ENCODE data around the gene GPR142.

GPR142 gene

DNA sequence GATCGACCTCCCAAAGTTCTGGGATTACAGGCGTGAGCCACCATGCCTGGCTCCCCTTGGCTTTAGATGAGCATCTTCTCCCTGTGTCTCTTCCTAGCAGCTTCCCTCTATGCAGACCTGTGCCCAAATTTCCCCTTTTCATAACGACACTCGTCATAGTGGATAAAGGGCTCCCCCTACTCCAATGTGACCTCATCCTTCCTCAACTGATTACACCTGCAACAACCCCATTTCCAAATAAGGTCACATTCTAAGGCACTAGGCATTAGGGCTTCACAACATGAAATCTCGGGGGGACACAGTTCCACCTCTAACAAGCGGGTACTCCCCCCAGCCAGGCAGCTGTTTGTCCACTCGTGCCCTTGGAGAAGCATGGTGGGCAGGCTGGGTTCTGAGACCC, 31.0 kb upstream of the GPR142 start:
- TF ChIP-seq, protein P1, sequence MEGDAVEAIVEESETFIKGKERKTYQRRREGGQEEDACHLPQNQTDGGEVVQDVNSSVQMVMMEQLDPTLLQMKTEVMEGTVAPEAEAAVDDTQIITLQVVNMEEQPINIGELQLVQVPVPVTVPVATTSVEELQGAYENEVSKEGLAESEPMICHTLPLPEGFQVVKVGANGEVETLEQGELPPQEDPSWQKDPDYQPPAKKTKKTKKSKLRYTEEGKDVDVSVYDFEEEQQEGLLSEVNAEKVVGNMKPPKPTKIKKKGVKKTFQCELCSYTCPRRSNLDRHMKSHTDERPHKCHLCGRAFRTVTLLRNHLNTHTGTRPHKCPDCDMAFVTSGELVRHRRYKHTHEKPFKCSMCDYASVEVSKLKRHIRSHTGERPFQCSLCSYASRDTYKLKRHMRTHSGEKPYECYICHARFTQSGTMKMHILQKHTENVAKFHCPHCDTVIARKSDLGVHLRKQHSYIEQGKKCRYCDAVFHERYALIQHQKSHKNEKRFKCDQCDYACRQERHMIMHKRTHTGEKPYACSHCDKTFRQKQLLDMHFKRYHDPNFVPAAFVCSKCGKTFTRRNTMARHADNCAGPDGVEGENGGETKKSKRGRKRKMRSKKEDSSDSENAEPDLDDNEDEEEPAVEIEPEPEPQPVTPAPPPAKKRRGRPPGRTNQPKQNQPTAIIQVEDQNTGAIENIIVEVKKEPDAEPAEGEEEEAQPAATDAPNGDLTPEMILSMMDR (IDR thresholded peaks at IDR 0.05; ENCODE audit: control insufficient read depth, extremely low read depth, insufficient read depth), result no peak
- no peak for DNase-seq (ENCODE audit: low read depth)
- H3K4me3 ChIP-seq (ENCODE audit: low read depth, low read length), result no peak overlapping the region

DNA sequence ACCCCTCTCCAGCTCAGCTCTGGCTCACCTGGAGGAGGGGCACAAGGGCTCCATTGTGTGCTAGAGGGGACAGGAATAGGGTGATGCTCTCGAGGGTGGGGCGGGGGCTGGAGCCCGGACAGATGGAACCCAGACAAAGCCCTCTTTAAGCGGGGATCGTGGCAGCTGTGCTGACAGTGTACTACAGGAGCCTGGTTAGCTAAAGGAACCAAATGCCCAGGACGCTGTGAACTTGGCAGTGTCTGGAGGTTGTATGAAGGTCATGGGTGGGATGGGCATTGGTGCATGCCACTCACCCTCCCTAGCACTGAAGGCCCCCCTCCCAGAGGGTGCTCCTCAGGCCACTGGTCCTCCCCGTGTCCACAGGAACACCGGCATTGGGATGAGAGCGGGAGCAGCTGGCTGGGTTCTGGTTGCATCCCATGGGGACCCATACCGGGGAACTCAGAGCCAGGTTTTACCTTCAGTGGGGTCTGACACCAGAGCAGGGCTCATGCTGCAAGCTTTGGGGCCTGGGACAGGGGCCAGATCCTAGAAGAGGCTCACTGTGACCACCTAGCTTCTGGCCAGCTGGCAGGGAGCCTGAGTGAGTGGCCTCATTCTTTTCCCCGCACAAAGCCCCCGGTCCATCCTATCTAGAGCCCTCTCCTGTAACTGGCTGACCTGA, 29.3 kb upstream of the GPR142 start:
- no peak overlapping the region for H3K4me3 ChIP-seq (ENCODE audit: low read depth, low read length)
- TF ChIP-seq, protein P1 (IDR thresholded peaks at IDR 0.05; ENCODE audit: control insufficient read depth, extremely low read depth, insufficient read depth), result no peak
- no peak for DNase-seq (ENCODE audit: low read depth)

- DNase-seq (ENCODE audit: low read depth), result no peak
- TF ChIP-seq, protein P1 (IDR thresholded peaks at IDR 0.05; ENCODE audit: control insufficient read depth, extremely low read depth, insufficient read depth), result no peak
Observed at GRCh38 chr17:74339537-74340195, 27.6 kb upstream of the GPR142 start.

DNA sequence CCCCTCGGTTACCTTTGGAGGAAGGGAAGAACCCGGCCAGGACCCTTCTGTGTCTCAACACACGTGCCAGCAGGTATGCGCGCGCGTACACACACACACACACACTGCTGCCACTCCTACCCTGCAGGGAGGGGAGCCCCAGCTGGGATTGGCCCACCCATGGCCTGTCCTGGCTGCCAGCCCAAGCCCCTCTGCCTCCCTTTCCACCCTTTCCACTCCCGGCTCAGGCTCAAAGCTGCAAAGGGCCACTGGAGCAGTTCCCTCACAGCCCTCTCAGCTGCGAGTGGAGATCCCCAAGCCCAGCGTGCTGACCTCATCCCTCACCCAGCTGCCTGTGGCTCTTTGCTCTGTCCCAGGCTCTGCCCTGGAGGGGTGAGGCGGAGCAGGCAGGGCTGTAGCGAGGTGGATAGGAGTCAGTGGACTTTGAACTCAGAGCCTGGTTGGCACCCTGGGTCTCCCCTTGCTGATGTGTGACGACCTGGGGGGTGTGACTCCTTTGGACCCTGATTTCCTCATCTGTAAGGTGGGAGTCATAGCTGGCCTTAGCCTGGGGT, 26.8 kb upstream of the GPR142 start:
- DNase-seq (ENCODE audit: low read depth), result no peak
- H3K4me3 ChIP-seq (ENCODE audit: low read depth, low read length), result no peak overlapping the region
- TF ChIP-seq, protein P1 (IDR thresholded peaks at IDR 0.05; ENCODE audit: control insufficient read depth, extremely low read depth, insufficient read depth), result no peak

More at GRCh38 chr17:74339537-74340195, 27.6 kb upstream of the GPR142 start:
- no peak overlapping the region for H3K4me3 ChIP-seq (ENCODE audit: low read depth, low read length)

DNA sequence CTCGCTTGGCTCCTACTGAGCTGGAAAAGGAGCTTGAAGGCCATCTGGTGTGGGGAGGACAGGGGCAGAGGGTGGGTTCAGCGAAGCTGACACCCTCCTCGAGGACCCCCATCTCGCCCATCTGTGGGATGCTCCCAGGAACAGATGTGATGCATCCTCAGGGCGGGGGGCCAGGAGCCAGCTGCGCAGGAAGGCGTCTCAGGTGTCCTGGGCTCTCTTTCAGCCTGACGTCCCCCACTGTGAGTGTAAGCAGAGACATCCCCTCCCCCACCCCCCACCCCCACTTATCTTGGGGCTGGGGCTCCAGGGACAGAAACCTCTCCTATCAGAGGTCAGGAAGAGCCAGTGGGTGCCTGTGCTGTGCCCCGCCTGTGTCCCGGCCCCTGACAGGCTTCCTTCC, 25.1 kb upstream of the GPR142 start:
- H3K4me3 ChIP-seq (ENCODE audit: low read depth, low read length), result no peak overlapping the region
- TF ChIP-seq, protein P1 (IDR thresholded peaks at IDR 0.05; ENCODE audit: control insufficient read depth, extremely low read depth, insufficient read depth), result no peak
- DNase-seq (ENCODE audit: low read depth), result no peak

- DNase-seq (ENCODE audit: low read depth), result no peak
- no peak overlapping the region for H3K4me3 ChIP-seq (ENCODE audit: low read depth, low read length)
- TF ChIP-seq, protein P1 (IDR thresholded peaks at IDR 0.05; ENCODE audit: control insufficient read depth, extremely low read depth, insufficient read depth), result no peak
Observed at GRCh38 chr17:74343121-74343520, 24.2 kb upstream of the GPR142 start.

Measured in LNCaP clone FGC (cell line).